GM12801 (cell line): ENCODE measurements around the gene PEAR1.
A peak's percentile ranks its signal among the peaks of the same experiment; 100 is the strongest.

Experiments
- TF ChIP-seq, protein P1 (sequence below): IDR thresholded peaks from one replicate; pipeline ENCODE4 v1.5.1; 2011; ENCODE audit warnings: control low read depth; ENCODE audit not compliant: insufficient read length; ENCODE audit errors: extremely low read depth

Gene PEAR1

DNA sequence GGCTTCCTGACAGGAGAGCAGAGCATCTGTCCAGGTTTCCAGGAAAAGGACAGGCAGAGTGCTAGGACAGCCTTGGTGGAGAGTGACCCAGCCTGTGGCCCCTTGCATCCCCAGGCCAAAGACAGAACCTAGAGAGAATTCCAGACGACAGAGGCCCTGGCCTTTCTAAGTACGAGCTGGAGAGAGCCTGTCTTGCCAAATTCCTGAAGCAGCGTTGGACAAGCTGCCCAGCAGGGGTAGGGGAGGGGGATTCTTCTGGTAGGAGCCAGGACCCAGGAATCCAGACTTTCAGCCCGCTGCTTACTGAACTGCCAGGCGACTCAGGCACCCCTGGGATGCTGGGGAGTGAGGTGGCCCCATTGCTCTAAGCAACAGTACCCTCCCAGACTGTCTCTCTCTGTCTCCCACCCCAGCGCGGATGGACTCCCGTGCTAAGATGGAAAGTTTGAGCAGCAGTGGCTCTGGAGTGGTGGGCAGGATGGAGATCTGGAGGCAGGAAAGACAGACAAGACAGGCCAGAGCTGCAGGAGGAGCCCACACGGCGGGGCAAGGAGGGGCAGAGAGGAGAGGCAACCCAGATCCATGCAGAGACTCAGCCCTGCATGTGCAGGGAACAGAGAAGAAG is 8.8 kb upstream of the PEAR1 start:
- TF ChIP-seq, protein P1, sequence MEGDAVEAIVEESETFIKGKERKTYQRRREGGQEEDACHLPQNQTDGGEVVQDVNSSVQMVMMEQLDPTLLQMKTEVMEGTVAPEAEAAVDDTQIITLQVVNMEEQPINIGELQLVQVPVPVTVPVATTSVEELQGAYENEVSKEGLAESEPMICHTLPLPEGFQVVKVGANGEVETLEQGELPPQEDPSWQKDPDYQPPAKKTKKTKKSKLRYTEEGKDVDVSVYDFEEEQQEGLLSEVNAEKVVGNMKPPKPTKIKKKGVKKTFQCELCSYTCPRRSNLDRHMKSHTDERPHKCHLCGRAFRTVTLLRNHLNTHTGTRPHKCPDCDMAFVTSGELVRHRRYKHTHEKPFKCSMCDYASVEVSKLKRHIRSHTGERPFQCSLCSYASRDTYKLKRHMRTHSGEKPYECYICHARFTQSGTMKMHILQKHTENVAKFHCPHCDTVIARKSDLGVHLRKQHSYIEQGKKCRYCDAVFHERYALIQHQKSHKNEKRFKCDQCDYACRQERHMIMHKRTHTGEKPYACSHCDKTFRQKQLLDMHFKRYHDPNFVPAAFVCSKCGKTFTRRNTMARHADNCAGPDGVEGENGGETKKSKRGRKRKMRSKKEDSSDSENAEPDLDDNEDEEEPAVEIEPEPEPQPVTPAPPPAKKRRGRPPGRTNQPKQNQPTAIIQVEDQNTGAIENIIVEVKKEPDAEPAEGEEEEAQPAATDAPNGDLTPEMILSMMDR: no peak

DNA sequence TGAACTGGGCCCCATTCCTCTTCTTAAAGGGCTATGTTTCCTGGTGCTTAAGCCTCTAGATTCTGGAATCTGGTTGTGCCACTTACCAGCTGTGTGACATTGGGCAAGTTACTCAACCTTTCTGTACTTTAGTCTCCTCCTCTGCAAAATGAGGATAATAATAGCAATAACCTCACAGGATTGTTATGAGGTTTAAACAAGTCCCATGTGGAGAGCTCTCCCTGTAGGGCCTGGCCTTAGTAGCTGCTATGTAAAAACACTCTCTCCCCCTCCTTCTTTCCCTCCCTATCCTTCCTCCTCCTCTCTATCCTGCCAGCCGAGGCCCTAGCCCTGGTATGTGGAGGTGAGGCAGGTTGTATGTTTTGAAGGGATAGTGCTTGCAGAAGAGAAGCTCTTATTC is 8.2 kb upstream of the PEAR1 start:
- TF ChIP-seq, protein P1: no peak

DNA sequence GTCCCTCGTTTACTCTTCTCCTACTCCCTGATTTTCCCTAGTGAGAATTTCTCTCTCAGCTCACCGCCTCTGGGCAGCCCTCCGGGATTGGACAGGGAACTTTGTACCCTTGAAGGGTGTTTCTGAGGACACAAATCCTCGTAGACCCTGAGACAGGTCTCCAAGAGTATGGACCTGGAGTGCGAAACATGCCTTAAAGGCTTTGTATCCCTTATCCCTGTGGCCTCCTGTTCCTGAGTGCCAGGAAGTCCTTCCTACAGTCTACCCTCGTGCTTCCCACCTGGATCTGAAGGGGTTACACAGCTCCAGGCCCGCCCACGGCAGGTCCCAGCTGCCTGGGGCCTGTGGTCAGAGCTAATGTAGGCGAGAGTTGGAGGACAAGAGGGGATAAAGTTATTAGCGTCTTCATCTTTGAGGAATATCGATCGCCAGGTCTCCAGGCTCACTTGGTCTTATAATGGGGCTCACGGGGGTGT is 7.6 kb upstream of the PEAR1 start:
- TF ChIP-seq, protein P1: no peak

DNA sequence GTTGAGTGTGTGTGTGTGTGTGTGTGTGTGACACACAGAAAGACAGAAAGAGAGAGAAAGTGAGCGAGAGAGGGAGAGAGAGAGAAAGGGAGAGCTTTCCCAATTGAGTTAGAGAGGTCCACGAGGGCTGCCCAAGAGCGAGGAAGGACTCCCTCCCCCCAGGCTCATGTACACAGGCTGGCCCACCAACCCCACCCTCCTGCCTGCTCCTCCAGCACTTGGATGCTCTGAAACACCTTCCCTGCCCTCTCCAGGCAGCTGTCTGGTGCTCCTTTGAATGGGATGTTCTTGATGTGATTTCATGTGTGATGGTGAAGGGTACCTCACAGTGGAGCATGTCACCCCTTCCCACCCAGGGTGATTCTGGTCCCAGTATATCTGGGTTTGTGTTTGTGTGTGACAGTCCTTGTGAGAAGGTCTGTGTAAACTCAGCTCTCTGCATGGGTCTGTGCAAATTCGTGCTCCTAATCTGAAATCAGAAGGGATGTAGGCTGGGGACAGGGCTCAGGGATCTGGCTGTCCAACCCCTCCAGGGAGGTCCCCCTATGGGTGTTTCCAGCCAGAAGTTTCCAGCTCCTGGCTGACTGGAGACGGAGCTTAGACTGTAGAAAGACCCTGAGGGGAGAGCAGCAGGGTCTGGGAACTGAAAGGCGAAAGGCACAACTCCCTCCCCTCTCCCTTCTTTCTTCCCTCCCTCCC is 6.8 kb upstream of the PEAR1 start:
- TF ChIP-seq, protein P1: no peak

DNA sequence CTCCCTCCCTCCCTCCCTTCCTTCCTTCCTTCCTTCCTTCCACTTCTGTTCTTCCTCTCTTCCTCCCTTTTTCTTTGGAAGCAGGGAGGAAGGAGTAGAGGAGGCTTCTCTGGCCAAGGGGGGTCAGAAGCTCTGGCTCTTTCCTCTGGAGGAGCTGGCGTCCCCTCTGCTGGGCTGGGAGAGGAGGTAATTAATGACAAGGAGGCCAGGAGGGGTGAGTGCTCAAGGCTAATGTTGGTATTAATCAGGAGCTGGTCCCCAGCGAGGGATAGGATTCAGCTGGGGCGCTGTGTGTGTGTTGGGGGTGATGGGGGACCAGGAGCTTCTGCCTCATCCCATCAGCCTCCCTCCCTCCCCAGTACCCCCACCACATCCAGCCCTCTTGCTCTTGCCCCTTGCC is 6.2 kb upstream of the PEAR1 start:
- TF ChIP-seq, protein P1: no peak

DNA sequence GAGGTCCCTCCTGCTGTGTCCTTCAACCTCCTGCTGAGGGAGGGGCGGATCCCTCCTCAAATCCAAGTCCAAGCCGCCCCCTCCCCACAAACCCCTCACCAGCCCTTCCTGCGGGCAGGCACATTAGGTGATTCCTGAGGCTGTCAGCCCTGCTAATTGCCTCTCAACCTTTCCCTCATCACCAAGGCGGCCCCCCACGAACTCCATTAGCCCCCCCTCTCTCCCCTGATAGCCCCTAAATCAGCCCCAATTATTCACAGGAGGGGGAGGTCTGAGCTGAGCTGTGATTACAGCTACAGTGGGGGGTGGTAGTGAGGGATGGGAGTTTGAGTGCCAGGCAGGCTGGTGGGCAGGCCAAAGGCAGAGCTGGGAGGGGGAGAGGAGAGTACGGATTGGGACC is 5.8 kb upstream of the PEAR1 start:
- TF ChIP-seq, protein P1: no peak

DNA sequence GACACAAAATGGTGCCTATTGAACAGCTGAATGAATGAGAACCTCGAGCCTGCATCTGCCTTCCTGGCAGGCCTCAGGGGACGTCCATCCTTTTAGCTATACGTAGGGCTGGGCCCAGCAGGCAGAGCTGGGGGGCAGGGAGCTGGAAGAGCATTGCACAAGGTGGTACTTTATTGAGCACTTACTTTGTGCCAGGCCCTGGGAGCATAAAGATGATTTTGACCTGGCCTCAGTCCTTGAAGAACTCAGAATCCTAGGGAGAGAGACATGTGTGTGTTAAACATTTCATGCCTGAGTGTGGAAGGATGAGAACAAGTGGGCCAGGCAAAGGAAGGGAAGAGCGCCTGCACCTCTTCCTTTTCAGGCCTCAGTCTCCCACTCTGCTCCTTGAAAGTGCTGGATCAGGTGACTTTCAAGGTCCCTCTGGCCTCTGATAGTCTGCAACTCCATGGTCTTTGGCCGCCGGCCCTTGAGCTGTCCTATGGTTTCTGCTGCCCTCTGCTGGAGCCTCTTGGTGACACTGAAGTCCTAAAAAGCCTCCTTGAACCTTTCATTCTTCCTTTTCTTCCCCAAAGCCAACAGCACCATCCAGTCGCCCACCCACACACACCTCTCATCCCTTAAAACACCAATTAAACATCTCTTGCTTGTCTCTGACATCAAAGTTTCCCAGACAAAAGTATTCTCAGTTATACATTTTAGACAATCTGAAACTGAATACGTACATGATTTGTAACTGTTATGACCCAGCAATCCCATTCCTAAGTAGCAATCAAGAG is 3.5 kb upstream of the PEAR1 start:
- TF ChIP-seq, protein P1: peak; percentile 4
